ENCODE measurements around the gene ZNF20. TPM values are rescaled to one million over a fixed set of nuclear protein-coding genes. Genes with fewer than 3 reads are reported as not detected.
A peak's percentile ranks its signal among the peaks of the same experiment; 100 is the strongest.

Gene ZNF20
- total and polyA plus RNA-seq, 9 of the 15 experiments (the other 6 are each of a cell fraction or from before 2014, with no cell fraction given), result 1.4 to 3.7 (median 3.1) TPM

- intact Hi-C loops (cut with micrococcal nuclease) (no loop called here), in situ Hi-C loops (cut with MboI) (no loop called here)
- no peaks in the 10 kb centered on the region for H3K9me1 ChIP-seq (ENCODE audit: control insufficient read depth, insufficient read depth, low read length)
- DNase-seq (ENCODE audit: extremely low read depth in 1 of 4, low spot score in 3 of 4) (peak in 1 of 4 experiments; percentile 25), FAIRE-seq (peak; percentile 79), ATAC-seq (no peak)
- no TSS peak for BruUV-seq (replicated peaks)
- H3K27me3 ChIP-seq (ENCODE audit: control insufficient read depth in 2 of 2, insufficient read depth in 2 of 2, low read length in 2 of 2), result no peaks in the 10 kb centered on the region
- no peaks in the 10 kb centered on the region for H3K9me3 ChIP-seq (replicated peaks; ENCODE audit: control insufficient read depth, insufficient read depth, low read depth, low read length)
- H3K9ac ChIP-seq (ENCODE audit: insufficient read depth in 1 of 2, low read depth in 2 of 2, low read length in 2 of 2), result peak overlapping the region; percentile 60 to 93; a peak in 3 of 4 replicates
- H3K79me2 ChIP-seq (ENCODE audit: control insufficient read depth, insufficient read depth, low read length), result no peaks in the 10 kb centered on the region; the same call in 2 of the 3 replicates
- H3K4me1 ChIP-seq (replicated peaks in 1 of 2; ENCODE audit: control insufficient read depth in 2 of 2, insufficient read depth in 2 of 2, low read length in 2 of 2), result peaks cover 5 to 12% of the 10 kb centered on the region in 2 experiments; a peak in 4 of 5 replicates
- H2AFZ ChIP-seq (ENCODE audit: low read depth, low read length), result 0 out of 2 replicates have a peak overlapping the region, but pooled peaks have one; percentile 87
- whole genome bisulfite sequencing (ENCODE audit: insufficient coverage, low coverage, missing lambda C conversion rate), result 28% methylated on average over 9 of the region's 13 CpGs
- peak overlapping the region; percentile 69 for H3K4me3 ChIP-seq
- no peaks in the 10 kb centered on the region for H4K20me1 ChIP-seq (replicated peaks; ENCODE audit: control insufficient read depth, insufficient read depth, low read length)
- peaks cover 12% of the 10 kb centered on the region; the same call in 1 of the 3 replicates for H3K36me3 ChIP-seq (ENCODE audit: control insufficient read depth, insufficient read depth, low read length)
- ChIA-PET POLR2A (interaction anchor here (1.4 kb wide), 1 partner anchor 80 kb away, joined by 4 read pairs; no protein-coding TSS in a partner anchor), CTCF (ENCODE audit: low intra/inter-chr PET ratio) (no interaction called here)
- H3K4me2 ChIP-seq (ENCODE audit: insufficient read depth, low read length), result peak overlapping the region; percentile 85
- peak overlapping the region; percentile 79; the same call in 1 of the 3 replicates for H3K27ac ChIP-seq (ENCODE audit: extremely low read depth, low read depth, low read length)
- peak in 1 of 2 experiments; percentile 4 for TF ChIP-seq E2F6 (IDR thresholded peaks at IDR 0.05; ENCODE audit: borderline replicate concordance in 1 of 2, extremely low read depth in 1 of 2, insufficient read depth in 1 of 2, insufficient read length in 1 of 2, low read depth in 1 of 2, low read length in 1 of 2, poor library complexity in 1 of 2, severe bottlenecking in 1 of 2)
- no peak for TF ChIP-seq ETS2 (tag; IDR thresholded peaks at IDR 0.05; ENCODE audit: borderline replicate concordance, poor library complexity, severe bottlenecking)
- TF ChIP-seq ZNF184 (CRISPR knock-in tag; IDR thresholded peaks at IDR 0.05), result no peak
- no peak for TF ChIP-seq KDM2B (CRISPR knock-in tag; IDR thresholded peaks at IDR 0.05)
- no peak for TF ChIP-seq HMGN3 (IDR thresholded peaks at IDR 0.05; ENCODE audit: borderline replicate concordance, extremely low read depth, insufficient read length, low read depth, low read length)
- TF ChIP-seq ZNF384 (IDR thresholded peaks at IDR 0.05; ENCODE audit: low read depth, low read length), result peak; percentile 75
- no peak for TF ChIP-seq PYGO2 (tag; IDR thresholded peaks at IDR 0.05)
- TF ChIP-seq ATF6 (CRISPR knock-in tag; IDR thresholded peaks at IDR 0.05), result no peak
- peak; percentile 9; the same call in 1 of the 2 replicates for TF ChIP-seq MAFF (IDR thresholded peaks at IDR 0.05; ENCODE audit: low read length)
- TF ChIP-seq ZNF644 (tag; IDR thresholded peaks at IDR 0.05; ENCODE audit: low read depth), result no peak
- TF ChIP-seq ZNF316 (IDR thresholded peaks at IDR 0.05), result peak; percentile 81
- no peak for TF ChIP-seq NUFIP1 (IDR thresholded peaks at IDR 0.05; ENCODE audit: partially characterized antibody)
- TF ChIP-seq CEBPG (CRISPR knock-in tag; IDR thresholded peaks at IDR 0.05), result no peak
- TF ChIP-seq CEBPG (tag; conservative IDR thresholded peaks at IDR 0.05 in 1 of 2, IDR thresholded peaks at IDR 0.05 in 1 of 2), result no peak
- TF ChIP-seq SMARCA4 (IDR thresholded peaks at IDR 0.05), result no peak
- no peak for TF ChIP-seq GABPA (tag; conservative IDR thresholded peaks at IDR 0.05; ENCODE audit: low read depth)
- 0 out of 2 replicates have a peak, but pooled peaks have one; percentile 5 for TF ChIP-seq NFE2L1 (tag; IDR thresholded peaks at IDR 0.05; ENCODE audit: borderline replicate concordance, low read depth)
Observed at GRCh38 chr19:12139269-12139668, 881 bp downstream of the ZNF20 start.
